Smooth muscle cell (in vitro differentiated cells): ENCODE data around the gene TMEM97. TPM values are rescaled to one million over a fixed set of nuclear protein-coding genes. Genes with fewer than 3 reads are reported as not detected.

ENCODE experiments used
- DNase-seq: peaks from one replicate; lab custom pipeline; 2025; ENCODE audit not compliant: unreplicated experiment; lab: John Stamatoyannopoulos, UW
- H2AFZ ChIP-seq: fragments of 200-600 bp; sonication (generic); 2 replicates; pipeline ENCODE4 v1.6.0; 2016; ENCODE audit warnings: antibody characterized with exemption, low read depth, mild to moderate bottlenecking
- H3F3A ChIP-seq: fragments of 200-600 bp; sonication (generic); 2 replicates; pipeline ENCODE4 v1.6.0; 2017; ENCODE audit warnings: antibody characterized with exemption, low read depth
- H3K27ac ChIP-seq: fragments of 200-600 bp; sonication (generic); 2 replicates; pipeline ENCODE4 v1.5.1; 2016; ENCODE audit warnings: low read depth, mild to moderate bottlenecking
- H3K27me3 ChIP-seq: fragments of 200-600 bp; sonication (generic); 2 replicates; pipeline ENCODE4 v1.6.1; 2016; ENCODE audit warnings: low read depth, mild to moderate bottlenecking
- H3K36me3 ChIP-seq: fragments of 200-600 bp; sonication (generic); 2 replicates; pipeline ENCODE4 v1.5.1; 2016; ENCODE audit warnings: low read depth
- H3K4me1 ChIP-seq: fragments of 200-600 bp; sonication (generic); 2 replicates; pipeline ENCODE4 v1.5.1; 2016; ENCODE audit warnings: low read depth
- H3K4me2 ChIP-seq: fragments of 200-600 bp; sonication (generic); 2 replicates; pipeline ENCODE4 v1.6.0; 2016; ENCODE audit warnings: mild to moderate bottlenecking
- H3K4me3 ChIP-seq: fragments of 200-600 bp; sonication (generic); 2 replicates; pipeline ENCODE4 v1.5.1; 2016; ENCODE audit warnings: mild to moderate bottlenecking
- H3K79me2 ChIP-seq: fragments of 200-600 bp; sonication (generic); 2 replicates; pipeline ENCODE4 v1.6.0; 2016; ENCODE audit warnings: low read depth, mild to moderate bottlenecking
- H3K9ac ChIP-seq: fragments of 200-600 bp; sonication (generic); 2 replicates; pipeline ENCODE4 v1.6.0; 2016; ENCODE audit warnings: low read depth
- H3K9me3 ChIP-seq: fragments of 200-600 bp; sonication (generic); replicated peaks from 2 replicates; pipeline ENCODE4 v1.5.1; 2016; ENCODE audit warnings: low read depth
- H4K20me1 ChIP-seq: fragments of 200-600 bp; sonication (generic); 2 replicates; pipeline ENCODE4 v1.6.0; 2016; ENCODE audit warnings: low read depth
- WGBS: methylation state at CpG from one replicate; pipeline ENCODE4 v1.1.7; 2016; ENCODE audit warnings: low lambda C conversion rate; 5-methylcytosine and 5-hydroxymethylcytosine counted together
- polyA plus RNA-seq: library from polyadenylated mRNA; unstranded; fragments of >200 nt; fragmentation: Nextera tagmentation; extraction: Ambion mirVana; gene quantifications from 2 replicates; pipeline ENCODE4 v1.2.1, GENCODE V29; 2016
- total RNA-seq: library from RNA; depleted of rRNA; stranded (reverse); fragments of >200 nt; gene quantifications from 2 replicates; pipeline ENCODE4 v1.2.3, GENCODE V29; 2014
- TF ChIP-seq, protein P1 (sequence below): fragments of 200-600 bp; sonication (generic); IDR thresholded peaks from 2 replicates; pipeline ENCODE4 v1.5.1; 2017; ENCODE audit warnings: borderline replicate concordance, mild to moderate bottlenecking, antibody characterized with exemption; ENCODE audit not compliant: insufficient read depth, poor library complexity, severe bottlenecking

TMEM97 gene
- total and polyA plus RNA-seq, 2 experiments from 2014 or later = 12.1 to 17.2 TPM

DNA sequence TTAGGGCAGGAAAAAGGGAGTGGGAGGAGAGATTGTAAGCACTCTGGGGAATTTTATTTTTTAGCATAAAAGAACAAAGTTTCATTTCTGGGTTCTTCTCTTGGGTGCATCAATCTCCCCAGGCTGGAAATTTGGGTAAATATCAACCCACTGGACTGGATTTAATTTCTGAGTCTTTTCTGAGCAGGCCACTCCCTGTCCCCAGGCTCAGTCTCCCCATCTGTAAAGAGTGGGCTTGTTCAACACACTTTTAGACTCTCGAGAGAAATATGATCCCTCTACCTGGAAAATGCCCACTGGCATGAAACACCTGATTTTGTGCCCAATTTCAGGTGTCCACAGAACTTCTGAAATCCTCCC lies 51.7 kb downstream of the TMEM97 start:
- WGBS = 67% methylated on average over 1 of the region's 1 CpG
- peaks cover 5% of the 10 kb centered on the region for H3F3A ChIP-seq
- H3K4me1 ChIP-seq = peaks cover 20% of the 10 kb centered on the region
- TF ChIP-seq, protein P1, sequence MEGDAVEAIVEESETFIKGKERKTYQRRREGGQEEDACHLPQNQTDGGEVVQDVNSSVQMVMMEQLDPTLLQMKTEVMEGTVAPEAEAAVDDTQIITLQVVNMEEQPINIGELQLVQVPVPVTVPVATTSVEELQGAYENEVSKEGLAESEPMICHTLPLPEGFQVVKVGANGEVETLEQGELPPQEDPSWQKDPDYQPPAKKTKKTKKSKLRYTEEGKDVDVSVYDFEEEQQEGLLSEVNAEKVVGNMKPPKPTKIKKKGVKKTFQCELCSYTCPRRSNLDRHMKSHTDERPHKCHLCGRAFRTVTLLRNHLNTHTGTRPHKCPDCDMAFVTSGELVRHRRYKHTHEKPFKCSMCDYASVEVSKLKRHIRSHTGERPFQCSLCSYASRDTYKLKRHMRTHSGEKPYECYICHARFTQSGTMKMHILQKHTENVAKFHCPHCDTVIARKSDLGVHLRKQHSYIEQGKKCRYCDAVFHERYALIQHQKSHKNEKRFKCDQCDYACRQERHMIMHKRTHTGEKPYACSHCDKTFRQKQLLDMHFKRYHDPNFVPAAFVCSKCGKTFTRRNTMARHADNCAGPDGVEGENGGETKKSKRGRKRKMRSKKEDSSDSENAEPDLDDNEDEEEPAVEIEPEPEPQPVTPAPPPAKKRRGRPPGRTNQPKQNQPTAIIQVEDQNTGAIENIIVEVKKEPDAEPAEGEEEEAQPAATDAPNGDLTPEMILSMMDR = no peak
- H3K27ac ChIP-seq = peak overlapping the region; percentile 67
- peak overlapping the region; percentile 29 for H3K9ac ChIP-seq
- H2AFZ ChIP-seq = no peak overlapping the region
- H3K4me3 ChIP-seq = peak overlapping the region; percentile 68
- no peaks in the 10 kb centered on the region for H3K27me3 ChIP-seq
- H3K36me3 ChIP-seq = no peaks in the 10 kb centered on the region
- H4K20me1 ChIP-seq = peaks cover 34% of the 10 kb centered on the region
- no peaks in the 10 kb centered on the region for H3K9me3 ChIP-seq
- H3K4me2 ChIP-seq = peak overlapping the region; percentile 94
- peaks cover 19% of the 10 kb centered on the region for H3K79me2 ChIP-seq
- DNase-seq = no peak

DNA sequence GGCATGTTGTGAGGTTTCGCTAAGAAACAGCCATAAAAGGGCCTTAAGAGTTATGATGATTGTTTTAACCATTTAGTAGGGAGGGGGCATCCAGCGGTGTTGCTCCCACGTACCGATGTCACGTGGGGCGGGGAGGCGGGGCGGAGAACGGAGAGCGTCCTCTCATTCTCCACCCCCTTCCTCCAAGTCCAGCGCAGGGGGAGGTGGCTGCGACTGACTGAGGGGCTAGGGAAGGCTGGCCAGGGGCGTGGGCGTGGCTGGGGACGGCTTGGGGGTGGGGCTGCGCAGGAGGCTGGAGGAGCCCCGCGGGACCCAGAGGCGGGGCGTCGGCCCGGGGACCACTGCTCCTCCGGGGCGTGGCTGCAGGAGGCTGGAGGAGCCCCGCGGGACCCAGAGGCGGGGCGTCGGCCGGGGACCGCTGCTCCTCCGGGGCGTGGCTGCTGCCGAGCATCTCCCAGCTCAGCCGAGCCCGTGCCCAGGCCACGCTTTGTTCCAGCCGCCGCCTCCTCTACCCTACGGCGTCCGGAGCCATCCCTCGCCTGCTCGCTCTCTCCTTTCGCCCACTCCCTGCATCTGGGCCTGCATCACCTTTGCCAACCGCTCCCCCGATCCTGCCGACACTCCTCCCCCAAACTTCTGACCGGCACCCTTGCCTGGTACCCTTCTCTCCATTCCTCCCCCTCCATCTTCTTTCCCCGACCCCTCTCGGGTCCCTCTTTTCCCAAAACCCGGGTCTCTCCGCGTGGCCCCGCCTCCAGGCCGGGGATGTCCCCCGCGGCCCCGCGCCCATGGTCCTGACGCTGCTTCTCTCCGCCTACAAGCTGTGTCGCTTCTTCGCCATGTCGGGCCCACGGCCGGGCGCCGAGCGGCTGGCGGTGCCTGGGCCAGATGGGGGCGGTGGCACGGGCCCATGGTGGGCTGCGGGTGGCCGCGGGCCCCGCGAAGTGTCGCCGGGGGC lies 52.5 kb downstream of the TMEM97 start, which contains the start of gene SARM1:
Gene SARM1 (plus strand): TSS at position 450 of the 958 bp plus-strand sequence. CDS start 339 bp downstream, at position 789.
- H3F3A ChIP-seq = peaks cover 5% of the 10 kb centered on the region
- peak within 1 kb of the TSS; percentile 94 for H3K4me2 ChIP-seq
- H3K36me3 ChIP-seq = no peaks in the 10 kb centered on the region
- H4K20me1 ChIP-seq = peaks cover 38% of the 10 kb centered on the region
- TF ChIP-seq, protein P1 = no peak
- WGBS = 3% methylated on average over 55 of the region's 80 CpGs
- H3K4me1 ChIP-seq = peaks cover 20% of the 10 kb centered on the region
- peak within 1 kb of the TSS; percentile 72 for H2AFZ ChIP-seq
- peak within 1 kb of the TSS; percentile 39 for H3K9ac ChIP-seq
- peak within 1 kb of the TSS; percentile 67 for H3K27ac ChIP-seq
- H3K27me3 ChIP-seq = no peaks in the 10 kb centered on the region
- peaks cover 19% of the 10 kb centered on the region for H3K79me2 ChIP-seq
- H3K9me3 ChIP-seq = no peaks in the 10 kb centered on the region
- DNase-seq = peak; percentile 84
- H3K4me3 ChIP-seq = peak within 1 kb of the TSS; percentile 68

DNA sequence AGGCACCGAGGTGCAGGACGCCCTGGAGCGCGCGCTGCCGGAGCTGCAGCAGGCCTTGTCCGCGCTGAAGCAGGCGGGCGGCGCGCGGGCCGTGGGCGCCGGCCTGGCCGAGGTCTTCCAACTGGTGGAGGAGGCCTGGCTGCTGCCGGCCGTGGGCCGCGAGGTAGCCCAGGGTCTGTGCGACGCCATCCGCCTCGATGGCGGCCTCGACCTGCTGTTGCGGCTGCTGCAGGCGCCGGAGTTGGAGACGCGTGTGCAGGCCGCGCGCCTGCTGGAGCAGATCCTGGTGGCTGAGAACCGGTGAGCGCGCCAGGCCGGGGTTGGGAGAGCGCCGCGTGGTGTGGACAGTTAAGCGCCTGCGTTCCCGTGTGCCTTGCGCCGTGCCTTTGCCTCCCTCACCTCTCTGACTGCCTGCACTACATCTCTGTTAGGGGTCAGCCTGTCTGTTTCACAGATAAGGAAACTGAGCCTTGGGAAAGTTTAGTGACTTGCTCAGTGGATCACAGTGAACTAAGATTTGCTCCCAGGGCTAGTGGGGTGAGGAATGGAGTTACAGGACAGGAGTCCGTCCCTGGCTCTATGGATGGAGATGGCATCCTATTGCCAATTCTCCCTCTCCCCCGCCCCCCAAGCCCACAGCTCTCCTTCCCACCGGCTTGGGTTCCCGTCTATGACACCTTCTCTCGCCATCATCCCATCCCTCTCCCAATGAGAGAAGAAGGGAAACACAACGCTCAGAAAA lies 53.4 kb downstream of the TMEM97 start:
- H3K79me2 ChIP-seq = peaks cover 19% of the 10 kb centered on the region
- H3K27ac ChIP-seq = peak overlapping the region; percentile 62
- peaks cover 5% of the 10 kb centered on the region for H3F3A ChIP-seq
- H3K36me3 ChIP-seq = no peaks in the 10 kb centered on the region
- TF ChIP-seq, protein P1 = no peak
- WGBS = 19% methylated on average over 26 of the region's 53 CpGs
- DNase-seq = no peak
- H3K27me3 ChIP-seq = no peaks in the 10 kb centered on the region
- H3K9me3 ChIP-seq = no peaks in the 10 kb centered on the region
- H3K9ac ChIP-seq = no peak overlapping the region
- H3K4me3 ChIP-seq = peak overlapping the region; percentile 68
- peaks cover 43% of the 10 kb centered on the region for H4K20me1 ChIP-seq
- peak overlapping the region; percentile 94 for H3K4me2 ChIP-seq
- H3K4me1 ChIP-seq = peaks cover 20% of the 10 kb centered on the region
- H2AFZ ChIP-seq = no peak overlapping the region
